Left renal cortex interstitium (tissue), 4 donors: ENCODE results near the gene OPCML. TPM values are rescaled to one million over a fixed set of nuclear protein-coding genes. Genes with fewer than 3 reads are reported as not detected.

Source experiments
- DNase-seq, 4 donors: peaks; one replicate each; pipeline ENCODE4 v3.0.0-alpha.2; 2013; ENCODE audit warnings: low read depth in 4 of 4, low spot score in 2 of 4, missing footprints in 1 of 4
- polyA plus RNA-seq, 4 donors: library from polyadenylated mRNA; unstranded; fragments of 120-200 nt; gene quantifications; one replicate each; pipeline ENCODE4 v1.2.1, GENCODE V29; 2013; ENCODE audit not compliant: insufficient read length in 4 of 4

The OPCML gene
- polyA plus RNA-seq, 4 donors, result 12.3 to 15.7 (median 14.3) TPM

DNA sequence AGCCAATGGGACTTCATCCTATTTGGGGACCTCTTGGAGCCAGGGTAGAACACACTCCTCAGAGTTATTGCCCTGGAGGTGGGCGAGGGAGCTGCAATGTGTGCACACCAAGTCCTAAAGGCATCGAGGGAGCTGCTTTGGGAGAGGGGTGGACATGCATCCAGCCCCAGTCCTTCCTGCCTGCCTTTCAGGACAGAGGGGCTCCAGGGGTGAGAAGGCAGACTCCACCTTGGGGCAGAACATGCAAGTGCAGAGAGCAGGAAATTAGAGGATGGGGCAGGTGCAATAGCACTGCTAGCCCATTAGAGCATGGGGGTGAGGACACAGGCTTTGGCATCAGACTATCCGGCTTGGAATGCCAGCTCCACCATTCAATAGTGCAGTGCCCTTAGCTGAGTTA lies 288.5 kb downstream of the OPCML start:
- DNase-seq, result no peak

GRCh38 chr11:133240908-133241655 lies 291.2 kb downstream of the OPCML start:
- DNase-seq, result no peak

- DNase-seq, result no peak
Observed at GRCh38 chr11:133239575-133239974, 292.7 kb downstream of the OPCML start.

- DNase-seq, result no peak
Observed at GRCh38 chr11:133238495-133238894, 293.8 kb downstream of the OPCML start.

DNA sequence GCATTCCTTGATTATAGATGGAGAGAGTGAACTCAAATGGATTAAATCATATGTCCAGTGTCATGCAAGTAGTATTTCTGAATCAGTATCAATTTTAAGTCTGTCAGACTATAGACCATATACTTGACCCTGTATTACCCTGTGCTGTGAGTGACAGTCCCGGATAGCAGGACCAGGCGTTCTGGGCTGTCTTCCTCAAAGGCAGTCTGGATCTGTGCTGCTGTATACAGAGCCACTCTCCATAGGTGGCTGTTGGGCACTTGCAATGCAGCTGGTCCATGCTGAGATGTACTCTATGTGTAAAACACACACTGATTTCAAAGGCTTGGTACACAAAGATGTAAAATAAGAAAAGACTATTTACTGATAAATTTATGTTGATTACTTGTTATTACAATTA lies 294.3 kb downstream of the OPCML start:
- DNase-seq, result no peak

- DNase-seq, result no peak
Observed at GRCh38 chr11:133235381-133235780, 296.9 kb downstream of the OPCML start.

DNA sequence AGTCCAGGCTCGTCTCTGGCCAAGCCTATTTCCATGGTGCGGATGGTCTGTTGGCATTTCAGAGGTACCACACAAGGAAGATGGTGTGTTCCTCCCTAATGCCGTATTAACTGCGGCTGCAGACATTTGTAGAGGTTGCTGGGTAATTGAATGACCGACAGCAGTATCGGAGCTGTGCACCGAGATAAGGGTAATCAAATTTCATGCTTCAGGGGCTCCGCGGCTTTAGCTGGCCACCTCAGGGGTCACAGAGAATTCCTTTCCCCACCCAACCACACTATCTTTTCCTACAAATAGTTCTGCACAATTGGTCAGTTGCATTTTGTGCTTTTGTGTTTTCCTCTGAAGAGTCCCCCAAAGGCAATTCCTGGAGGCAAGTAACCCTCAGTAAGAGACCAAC lies 297.4 kb downstream of the OPCML start:
- no peak for DNase-seq

DNA sequence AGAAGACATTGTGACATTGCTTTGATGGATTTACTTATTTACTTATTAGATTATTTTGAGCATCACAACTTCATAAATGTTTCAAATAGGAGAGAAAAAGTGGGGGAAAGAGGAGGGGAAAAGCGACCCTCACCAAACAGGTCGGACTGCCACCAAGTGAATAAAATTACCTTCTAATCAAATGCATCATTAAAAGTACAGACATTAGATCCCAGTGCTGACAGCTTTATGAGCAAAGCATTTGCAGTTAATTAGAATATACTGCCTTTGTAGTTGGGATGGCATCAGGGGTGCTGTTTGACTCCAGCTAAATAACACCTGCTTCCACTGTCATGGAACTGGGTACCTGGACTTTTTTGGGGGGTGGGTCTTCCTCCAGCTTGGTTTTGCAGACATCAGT lies 299.6 kb downstream of the OPCML start:
- no peak for DNase-seq

GRCh38 chr11:133230431-133230830 lies 301.9 kb downstream of the OPCML start:
- DNase-seq, result no peak

DNA sequence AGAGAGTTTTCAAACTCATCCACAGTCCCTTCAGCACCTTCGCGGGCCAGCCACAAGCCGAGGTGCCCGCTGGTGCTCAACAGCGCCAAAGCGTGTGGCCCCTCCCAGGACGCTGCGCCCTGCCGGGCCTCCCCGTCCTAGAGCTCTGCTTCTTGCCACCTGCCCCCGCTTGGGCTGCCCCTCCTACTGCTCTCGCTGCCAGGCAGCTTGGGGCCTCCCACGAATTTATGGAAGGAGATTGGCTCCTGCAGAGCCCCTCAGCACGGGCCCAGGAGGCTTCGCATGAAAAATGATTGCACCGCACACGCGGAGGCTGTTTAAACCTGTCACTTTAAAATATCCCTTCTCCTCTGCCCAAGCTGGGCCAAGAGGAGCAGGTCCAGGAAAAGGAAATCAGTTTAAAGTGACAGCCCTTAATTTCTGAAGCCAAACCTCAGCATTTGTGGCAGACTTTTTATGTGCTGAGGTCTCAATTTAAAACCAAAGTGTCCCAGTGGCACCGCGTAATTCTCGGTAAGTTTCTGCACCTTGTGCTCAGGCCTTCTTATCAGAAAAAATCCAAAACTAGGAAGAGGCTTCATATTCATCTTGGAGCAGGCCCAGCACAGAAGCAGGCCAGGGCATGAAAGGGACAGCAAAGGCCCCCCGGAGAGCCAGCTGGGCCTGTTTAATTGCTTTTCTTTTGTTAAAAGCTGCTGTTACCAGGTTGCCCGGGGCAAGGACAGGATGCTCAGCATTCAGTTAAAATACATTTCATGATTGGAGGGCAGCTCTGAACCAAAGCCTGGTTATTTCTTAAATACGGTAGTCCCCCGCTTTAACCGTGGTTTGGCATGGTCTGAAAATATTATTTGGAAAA lies 303.6 kb downstream of the OPCML start:
- DNase-seq, result no peak

GRCh38 chr11:133227632-133228111 lies 304.6 kb downstream of the OPCML start:
- DNase-seq, result no peak

DNA sequence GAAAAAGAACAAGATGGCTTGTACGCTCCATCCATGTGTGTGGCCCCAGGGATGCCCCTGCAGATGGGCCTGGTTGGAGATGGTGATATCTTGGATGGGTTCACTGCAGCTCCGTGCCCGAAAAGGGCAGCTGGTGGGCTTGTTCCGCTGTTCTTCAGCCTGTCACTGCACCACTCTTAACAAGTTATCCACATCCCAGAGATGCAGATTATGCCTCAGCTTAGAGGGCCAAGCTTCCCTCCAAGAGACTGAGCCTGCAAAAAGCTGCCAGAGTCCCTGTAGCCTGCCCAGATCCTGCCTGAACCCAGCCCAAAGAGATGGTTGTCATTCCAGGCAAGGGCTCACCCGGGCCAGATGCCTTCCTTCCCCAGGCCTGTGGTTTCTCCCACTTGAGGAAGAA lies 308.0 kb downstream of the OPCML start:
- no peak for DNase-seq

DNA sequence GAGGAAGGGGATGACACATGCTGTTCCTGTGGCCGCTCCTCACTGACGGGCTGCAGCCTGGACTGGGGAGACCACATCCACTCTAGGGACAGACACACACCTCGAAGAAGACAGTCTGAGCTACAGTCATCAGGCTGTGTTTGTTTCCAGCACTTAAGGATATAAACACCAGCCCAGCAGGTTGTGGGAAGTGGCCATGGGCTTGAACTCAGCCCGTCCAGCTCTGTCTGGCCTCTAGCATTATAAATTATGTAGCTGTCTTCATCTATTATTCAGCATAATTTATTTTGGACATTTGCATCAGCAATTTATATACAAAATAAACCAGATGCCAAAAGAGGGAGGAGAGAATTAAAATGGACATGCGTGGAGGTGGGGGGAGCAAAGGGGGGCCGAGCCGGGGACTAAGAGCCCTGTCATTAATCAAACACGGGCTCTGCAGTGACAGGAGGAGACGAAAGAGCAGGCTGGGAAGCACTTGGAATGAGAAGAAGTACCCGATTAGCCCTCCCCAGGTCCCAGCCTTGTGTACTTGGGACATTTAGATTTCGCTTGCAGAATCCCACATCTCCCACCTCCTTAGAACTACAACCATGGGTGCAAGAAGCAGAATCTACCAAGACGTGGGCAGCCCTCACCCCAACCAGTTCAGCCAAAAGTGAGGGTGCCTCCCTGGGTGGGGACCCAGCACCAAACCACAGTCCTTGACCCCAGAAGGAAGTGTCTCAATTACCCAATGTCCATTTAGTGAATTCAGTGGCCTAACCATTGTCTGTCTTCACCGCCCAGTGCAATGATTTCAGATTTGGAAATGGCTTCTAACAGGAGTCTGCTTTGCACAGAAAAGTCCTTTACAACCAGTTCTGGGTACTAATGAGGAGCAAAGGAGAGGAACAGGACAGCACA lies 309.6 kb downstream of the OPCML start:
- no peak for DNase-seq

DNA sequence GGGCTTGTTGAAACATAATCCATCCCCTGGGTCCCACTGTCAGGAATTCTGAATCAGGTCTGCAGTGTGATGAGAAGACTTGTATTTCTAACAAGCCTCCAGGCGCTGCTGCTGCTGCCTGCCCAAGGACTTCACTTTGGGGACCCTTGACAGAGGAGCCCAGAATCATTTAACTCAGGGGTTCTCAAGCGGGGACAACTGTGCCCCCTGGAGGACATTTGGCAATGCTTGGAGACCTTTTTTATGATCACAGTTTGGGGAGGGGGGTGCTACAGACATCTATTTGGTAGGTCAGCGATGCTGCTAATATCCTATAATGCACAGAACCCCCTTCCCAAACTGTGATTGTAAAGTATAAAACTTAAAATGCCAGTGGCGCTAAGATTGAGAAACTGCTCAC lies 312.8 kb downstream of the OPCML start:
- no peak for DNase-seq

DNA sequence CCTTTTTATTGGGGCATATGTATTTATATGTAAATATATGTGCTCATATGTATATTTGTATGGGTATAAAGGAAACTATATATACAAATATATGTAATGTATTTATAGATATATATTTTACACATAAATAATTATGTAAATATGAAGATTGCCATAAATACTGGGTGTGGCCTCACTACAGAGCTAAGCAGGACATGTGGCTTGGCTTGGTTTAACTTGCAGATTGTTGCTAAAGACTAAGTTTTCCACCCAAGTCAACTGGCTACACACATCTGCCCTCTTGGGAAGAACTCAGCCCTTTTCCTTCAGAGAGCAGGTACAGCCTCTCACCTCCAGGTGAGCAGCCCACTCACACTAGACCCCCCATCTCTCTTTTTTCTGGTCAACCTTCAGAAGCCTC lies 315.5 kb downstream of the OPCML start:
- no peak for DNase-seq

DNA sequence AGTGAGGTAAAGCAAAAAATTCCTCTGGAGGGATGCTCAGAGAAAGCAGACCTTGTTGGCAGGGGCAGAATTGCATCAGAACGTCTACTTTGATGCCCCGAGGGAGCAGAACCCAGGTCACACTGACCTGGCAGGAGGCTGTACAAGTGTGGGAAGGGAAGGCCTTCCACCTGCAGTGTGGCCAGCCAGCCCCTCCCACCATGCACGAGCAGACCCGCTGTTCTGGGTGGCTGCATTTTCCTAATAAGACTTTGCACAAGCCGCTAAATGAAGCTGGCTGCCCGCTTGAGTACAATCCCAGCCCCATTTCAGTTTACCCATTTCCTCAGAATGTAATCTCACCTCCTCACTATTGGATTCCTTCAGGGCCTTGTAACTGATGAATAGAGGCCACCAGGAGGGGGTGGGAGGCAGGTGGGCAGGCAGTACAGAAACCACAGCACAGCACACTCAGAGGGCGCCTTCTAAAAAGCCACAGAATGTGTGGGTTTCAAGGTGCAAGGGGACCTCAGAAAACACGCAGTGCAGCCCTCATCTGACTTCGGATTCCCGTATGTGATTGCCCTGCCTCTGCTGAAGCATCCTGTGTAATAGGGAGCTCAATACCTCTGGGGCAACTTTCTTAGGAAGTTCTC lies 316.6 kb downstream of the OPCML start:
- DNase-seq, result no peak

DNA sequence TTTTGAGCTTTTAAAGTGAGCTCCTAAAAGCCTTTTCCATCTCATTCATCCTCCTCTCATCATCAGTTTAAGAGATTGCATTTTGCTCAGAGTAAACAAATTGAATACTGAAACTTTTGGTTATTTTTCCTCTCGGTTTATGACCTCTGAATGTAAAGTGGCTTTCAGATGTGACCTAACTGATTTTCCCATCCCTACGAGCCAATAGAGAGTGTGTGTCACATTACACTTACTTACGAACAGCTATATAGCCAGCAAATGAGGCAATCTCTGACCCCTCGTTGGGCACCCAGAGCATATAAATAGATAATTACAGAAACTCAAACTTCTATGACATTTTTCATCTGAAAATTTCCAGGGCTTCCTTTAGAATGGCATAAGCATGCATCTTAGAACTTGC lies 317.7 kb downstream of the OPCML start:
- DNase-seq, result no peak

- DNase-seq, result no peak
Observed at GRCh38 chr11:133212201-133212600, 320.1 kb downstream of the OPCML start.

GRCh38 chr11:133207995-133208394 lies 324.3 kb downstream of the OPCML start:
- no peak for DNase-seq

DNA sequence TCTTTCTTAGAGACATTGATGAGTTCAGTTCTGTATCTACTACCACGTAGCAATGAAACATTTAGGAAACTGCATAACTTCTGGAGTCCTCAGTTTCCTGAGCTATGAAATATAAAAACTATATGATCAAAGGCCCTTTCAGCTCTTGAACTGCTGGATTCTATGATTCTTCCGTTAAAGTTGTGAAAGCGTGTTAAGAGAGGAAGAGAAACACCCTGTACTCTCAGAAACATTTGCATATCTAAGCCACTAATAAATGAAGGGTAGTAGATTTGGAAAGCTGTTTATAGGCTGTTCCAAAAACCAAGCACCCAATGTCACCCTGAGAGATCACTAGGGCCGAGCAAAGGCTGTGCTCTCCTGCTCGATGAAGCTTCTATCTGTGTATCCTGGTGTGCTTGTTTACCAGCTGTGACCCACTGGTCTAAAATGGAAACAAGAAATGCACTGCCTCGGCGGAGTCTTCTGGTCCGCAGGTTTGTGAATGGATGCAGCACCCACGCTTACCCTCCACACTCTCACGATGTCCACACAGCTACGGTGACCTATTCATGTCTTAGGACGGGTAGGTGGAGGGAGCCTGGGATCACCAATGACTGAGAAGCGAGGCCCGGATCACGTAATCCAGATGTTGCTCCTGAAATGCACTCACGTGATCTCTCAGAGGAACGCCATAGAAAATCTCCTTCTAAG lies 325.8 kb downstream of the OPCML start:
- no peak for DNase-seq
